Measurements from ENCODE around the gene TRPC3.

Gene TRPC3

DNA sequence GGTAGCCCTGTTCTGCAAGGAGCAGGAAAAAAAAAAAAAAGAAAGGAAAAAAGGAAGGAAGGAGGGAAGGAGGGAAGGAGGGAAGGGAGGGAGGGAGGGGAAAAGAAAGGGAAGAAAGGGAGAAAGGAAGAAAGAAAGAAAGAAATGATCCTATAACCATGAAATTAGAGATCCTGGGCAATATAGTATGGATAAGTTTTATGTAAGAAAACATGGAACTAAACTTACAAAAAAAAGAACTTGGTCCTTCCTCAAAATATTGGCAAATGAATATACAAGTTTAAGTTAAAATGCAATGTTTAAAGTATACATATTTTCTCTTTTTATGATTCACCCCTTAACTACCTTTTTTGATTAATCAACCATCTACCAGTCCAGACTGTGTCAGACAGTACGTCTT lies 100.5 kb downstream of the TRPC3 start:
- Histone ChIP-seq H3K4me3 (ENCODE audit: low read length) (no peak overlapping the region), H3K4me1 (ENCODE audit: control insufficient read depth, insufficient read depth, low read length) (no peaks in the 10 kb centered on the region), H3K36me3 (ENCODE audit: control insufficient read depth, insufficient read depth, low read length) (no peaks in the 10 kb centered on the region), H3K27ac (ENCODE audit: low read depth, low read length) (no peak overlapping the region), H3K27me3 (ENCODE audit: control insufficient read depth, insufficient read depth, low read length) (no peaks in the 10 kb centered on the region), H3K9ac (ENCODE audit: low read length) (no peak overlapping the region)

DNA sequence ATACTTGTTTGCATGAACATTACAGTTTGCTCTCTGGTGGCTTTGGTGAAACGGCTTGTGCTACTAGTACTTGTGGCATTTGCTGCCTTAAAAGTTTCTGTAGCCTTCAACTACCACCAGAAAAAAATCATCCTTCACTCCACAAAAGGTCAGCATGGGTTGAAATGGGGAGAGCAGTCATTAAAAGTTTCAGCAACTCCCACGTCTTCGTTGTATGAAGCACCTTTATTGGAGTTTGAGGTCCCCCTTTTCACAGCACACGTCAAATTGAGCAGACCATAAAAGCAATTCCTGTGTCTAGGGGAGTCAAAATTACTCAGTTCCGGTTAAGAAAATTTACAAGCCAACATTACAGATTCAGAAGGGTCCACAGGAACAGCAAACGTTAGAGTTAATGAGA lies 105.2 kb downstream of the TRPC3 start:
- H3K27ac ChIP-seq (ENCODE audit: low read depth, low read length), result no peak overlapping the region
- no peak overlapping the region for H3K9ac ChIP-seq (ENCODE audit: low read length)
- H3K4me3 ChIP-seq (ENCODE audit: low read length), result no peak overlapping the region
- no peaks in the 10 kb centered on the region for H3K27me3 ChIP-seq (ENCODE audit: control insufficient read depth, insufficient read depth, low read length)
- no peaks in the 10 kb centered on the region for H3K36me3 ChIP-seq (ENCODE audit: control insufficient read depth, insufficient read depth, low read length)
- H3K4me1 ChIP-seq (ENCODE audit: control insufficient read depth, insufficient read depth, low read length), result no peaks in the 10 kb centered on the region

DNA sequence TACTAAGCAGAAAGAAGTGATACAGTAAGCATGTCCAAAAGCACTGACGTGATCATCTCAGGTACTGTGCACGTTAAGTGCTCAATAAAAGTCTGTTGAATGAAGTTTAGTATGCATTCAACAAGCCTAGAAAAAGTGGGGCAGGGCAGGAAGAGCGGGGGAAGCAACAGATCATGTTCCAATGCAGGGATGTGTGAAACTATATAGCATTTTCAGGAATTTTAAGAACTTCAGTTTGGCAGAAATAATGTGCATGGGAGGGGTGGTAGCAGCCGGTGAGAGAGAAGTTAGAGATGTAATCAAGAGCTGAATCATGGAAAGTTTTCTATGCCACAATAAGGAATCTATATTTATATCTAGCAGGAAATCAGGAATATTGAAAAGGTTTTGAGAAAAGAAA lies 109.0 kb downstream of the TRPC3 start:
- Histone ChIP-seq H3K9ac (ENCODE audit: low read length) (no peak overlapping the region), H3K4me1 (ENCODE audit: control insufficient read depth, insufficient read depth, low read length) (no peaks in the 10 kb centered on the region), H3K27me3 (ENCODE audit: control insufficient read depth, insufficient read depth, low read length) (no peaks in the 10 kb centered on the region), H3K27ac (ENCODE audit: low read depth, low read length) (no peak overlapping the region), H3K36me3 (ENCODE audit: control insufficient read depth, insufficient read depth, low read length) (no peaks in the 10 kb centered on the region), H3K4me3 (ENCODE audit: low read length) (no peak overlapping the region)

DNA sequence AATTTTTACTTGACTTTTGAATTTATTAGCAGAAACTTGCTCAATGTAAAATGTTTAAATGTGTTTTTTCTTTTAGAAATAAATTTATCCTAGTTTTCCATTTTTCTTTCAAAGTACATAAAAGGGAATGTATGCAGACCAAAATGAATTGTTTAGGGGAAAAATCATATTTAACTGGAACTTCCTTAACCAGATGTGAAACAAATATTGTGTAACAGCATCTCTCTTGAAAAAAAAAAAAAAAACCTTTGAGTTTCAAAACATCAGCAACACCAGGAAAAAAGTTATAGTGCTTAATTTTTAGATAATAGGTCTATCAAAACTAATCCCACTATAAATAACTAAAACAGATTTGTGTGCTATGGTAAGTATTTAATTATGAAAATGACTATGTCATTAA lies 113.7 kb downstream of the TRPC3 start:
- Histone ChIP-seq H3K36me3 (ENCODE audit: control insufficient read depth, insufficient read depth, low read length) (no peaks in the 10 kb centered on the region), H3K4me1 (ENCODE audit: control insufficient read depth, insufficient read depth, low read length) (no peaks in the 10 kb centered on the region), H3K27ac (ENCODE audit: low read depth, low read length) (no peak overlapping the region), H3K9ac (ENCODE audit: low read length) (no peak overlapping the region), H3K27me3 (ENCODE audit: control insufficient read depth, insufficient read depth, low read length) (no peaks in the 10 kb centered on the region), H3K4me3 (ENCODE audit: low read length) (no peak overlapping the region)

DNA sequence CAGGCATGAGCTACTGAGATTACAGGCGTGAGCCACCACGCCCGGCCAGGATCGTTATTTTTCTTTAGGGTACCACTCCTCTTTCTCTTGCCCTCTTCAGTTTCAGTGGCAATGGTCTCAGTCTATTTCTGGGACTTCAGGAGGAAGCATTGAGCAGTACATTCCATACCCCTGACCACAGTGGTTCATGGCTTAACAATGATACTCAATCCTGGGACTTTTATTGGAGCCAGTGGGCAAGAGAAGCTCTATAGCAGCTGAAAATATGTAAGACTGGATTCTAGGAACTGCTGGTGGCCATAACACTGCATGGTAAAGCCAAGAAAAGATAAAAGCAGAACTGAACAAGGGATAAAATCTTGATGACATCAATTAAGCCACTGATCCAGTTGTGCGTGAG lies 122.3 kb downstream of the TRPC3 start:
- Histone ChIP-seq H3K27me3 (ENCODE audit: control insufficient read depth, insufficient read depth, low read length) (no peaks in the 10 kb centered on the region), H3K4me3 (ENCODE audit: low read length) (no peak overlapping the region), H3K27ac (ENCODE audit: low read depth, low read length) (no peak overlapping the region), H3K9ac (ENCODE audit: low read length) (no peak overlapping the region), H3K36me3 (ENCODE audit: control insufficient read depth, insufficient read depth, low read length) (peaks cover 2% of the 10 kb centered on the region), H3K4me1 (ENCODE audit: control insufficient read depth, insufficient read depth, low read length) (no peaks in the 10 kb centered on the region)
